ENCODE measurements around the gene SLC25A11.
A peak's percentile ranks its signal among the peaks of the same experiment; 100 is the strongest.

Gene SLC25A11

DNA sequence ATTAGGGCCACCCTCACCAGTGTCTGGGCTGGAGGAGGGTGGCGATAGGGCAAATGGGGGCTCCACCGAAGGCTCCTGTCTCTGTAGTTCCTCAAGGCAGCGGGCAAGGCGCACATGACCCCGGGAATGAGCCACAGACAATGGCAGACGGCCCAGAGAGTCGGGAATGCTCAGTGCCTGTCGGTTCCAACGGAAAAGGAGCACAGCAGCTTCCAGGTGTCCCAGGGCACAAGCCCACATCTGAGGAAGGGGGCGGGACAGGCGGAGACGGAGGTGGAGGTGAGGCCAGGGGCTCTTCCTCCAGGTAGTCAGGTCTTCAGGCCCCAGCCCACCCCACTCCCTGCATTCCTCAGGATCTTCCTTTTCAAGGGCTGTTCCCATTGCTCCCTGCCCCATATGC lies 32.9 kb upstream of the SLC25A11 start:
- Histone ChIP-seq H3K27me3 (ENCODE audit: control insufficient read depth, insufficient read depth, low read length) (peaks cover 24% of the 10 kb centered on the region; the same call in 1 of the 2 replicates), H3K9ac (ENCODE audit: low read length) (no peak overlapping the region), H3K27ac (ENCODE audit: low read depth, low read length) (no peak overlapping the region), H3K9me3 (ENCODE audit: control insufficient read depth, insufficient read depth, low read depth, low read length) (no peaks in the 10 kb centered on the region), H3K36me3 (ENCODE audit: control insufficient read depth, insufficient read depth, low read length) (peaks cover 8% of the 10 kb centered on the region), H3K4me1 (ENCODE audit: control insufficient read depth, insufficient read depth, low read length) (peaks cover 26% of the 10 kb centered on the region), H3K4me3 (ENCODE audit: low read depth, low read length) (no peak overlapping the region)

DNA sequence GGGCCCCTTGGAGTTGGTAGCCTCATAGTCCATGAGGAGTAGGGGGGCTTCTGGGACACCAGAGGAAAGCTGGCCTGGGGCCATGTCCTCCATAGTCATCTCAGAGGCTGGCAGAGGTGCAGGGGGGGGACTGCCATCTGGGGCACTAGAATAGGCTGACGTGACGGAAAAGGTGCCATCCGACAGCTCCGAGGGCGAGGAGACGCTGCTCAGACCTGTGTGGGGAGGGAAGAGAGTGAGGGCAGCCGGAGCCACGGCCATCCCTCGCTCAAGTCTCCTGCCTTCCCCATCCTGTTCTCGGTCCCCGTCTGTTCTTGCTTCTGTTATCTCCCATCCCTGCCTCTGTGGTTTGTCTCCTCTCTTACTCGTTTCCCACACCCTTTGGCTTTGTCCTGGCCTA lies 32.5 kb upstream of the SLC25A11 start:
- no peak overlapping the region for H3K9ac ChIP-seq (ENCODE audit: low read length)

DNA sequence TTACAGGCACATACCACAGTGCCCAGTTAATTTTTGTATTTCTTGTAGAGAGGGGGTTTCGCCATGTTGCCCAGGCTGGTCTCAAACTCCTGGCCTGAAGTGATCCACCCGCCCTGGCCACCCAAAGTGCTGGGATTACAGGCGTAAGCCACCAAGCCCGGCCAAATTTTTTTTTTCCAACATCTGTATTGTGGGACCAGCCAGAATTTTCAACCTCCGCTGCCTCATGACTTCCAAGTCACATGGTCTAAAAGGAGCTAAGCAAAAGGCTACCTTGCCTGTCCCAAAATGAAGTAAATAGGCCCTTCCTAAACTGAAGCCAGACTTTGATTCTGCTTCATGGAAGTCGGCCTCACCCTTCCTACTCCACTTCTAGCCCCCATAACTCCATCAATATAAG lies 32.0 kb upstream of the SLC25A11 start:
- Histone ChIP-seq H3K9me3 (ENCODE audit: control insufficient read depth, insufficient read depth, low read depth, low read length) (no peaks in the 10 kb centered on the region), H3K4me1 (ENCODE audit: control insufficient read depth, insufficient read depth, low read length) (peaks cover 26% of the 10 kb centered on the region), H3K9ac (ENCODE audit: low read length) (no peak overlapping the region), H3K4me3 (ENCODE audit: low read depth, low read length) (no peak overlapping the region), H3K27me3 (ENCODE audit: control insufficient read depth, insufficient read depth, low read length) (peaks cover 18% of the 10 kb centered on the region; the same call in 1 of the 2 replicates), H3K27ac (ENCODE audit: low read depth, low read length) (no peak overlapping the region), H3K36me3 (ENCODE audit: control insufficient read depth, insufficient read depth, low read length) (peaks cover under 1% of the 10 kb centered on the region; the same call in 1 of the 2 replicates)

More for the DNA sequence above, 32.5 kb upstream of the SLC25A11 start:
- no peak overlapping the region for H3K27ac ChIP-seq (ENCODE audit: low read depth, low read length)
- H3K9me3 ChIP-seq (ENCODE audit: control insufficient read depth, insufficient read depth, low read depth, low read length), result no peaks in the 10 kb centered on the region
- peaks cover 23% of the 10 kb centered on the region; the same call in 1 of the 2 replicates for H3K27me3 ChIP-seq (ENCODE audit: control insufficient read depth, insufficient read depth, low read length)
- H3K36me3 ChIP-seq (ENCODE audit: control insufficient read depth, insufficient read depth, low read length), result peaks cover 5% of the 10 kb centered on the region
- no peak overlapping the region for H3K4me3 ChIP-seq (ENCODE audit: low read depth, low read length)
- peaks cover 26% of the 10 kb centered on the region for H3K4me1 ChIP-seq (ENCODE audit: control insufficient read depth, insufficient read depth, low read length)

DNA sequence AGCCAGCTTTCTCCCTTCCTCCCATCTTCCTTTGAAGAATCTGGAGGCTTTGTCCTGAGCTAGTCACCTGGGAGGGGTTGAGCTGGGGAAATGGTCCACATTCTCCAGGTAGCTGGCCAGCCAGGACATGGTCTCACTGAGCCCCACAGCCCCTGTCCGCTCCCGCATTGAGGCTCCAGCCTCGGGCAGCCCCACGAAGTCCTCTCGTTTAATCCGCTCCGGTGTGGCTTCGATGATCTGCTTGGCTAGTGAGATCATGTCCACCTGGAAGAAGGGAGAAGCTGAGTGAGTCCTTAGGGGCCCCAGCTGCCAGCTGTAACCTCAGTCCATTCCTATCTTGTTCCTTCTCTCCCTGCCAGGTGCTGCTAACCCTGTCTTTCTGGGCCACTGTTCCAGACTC lies 30.4 kb upstream of the SLC25A11 start:
- Histone ChIP-seq H3K4me3 (ENCODE audit: low read depth, low read length) (no peak overlapping the region), H3K4me1 (ENCODE audit: control insufficient read depth, insufficient read depth, low read length) (peaks cover 33% of the 10 kb centered on the region), H3K36me3 (ENCODE audit: control insufficient read depth, insufficient read depth, low read length) (peaks cover 7% of the 10 kb centered on the region), H3K27me3 (ENCODE audit: control insufficient read depth, insufficient read depth, low read length) (peaks cover 12% of the 10 kb centered on the region; the same call in 1 of the 2 replicates), H3K9me3 (ENCODE audit: control insufficient read depth, insufficient read depth, low read depth, low read length) (peaks cover 3% of the 10 kb centered on the region; the same call in 1 of the 2 replicates), H3K27ac (ENCODE audit: low read depth, low read length) (no peak overlapping the region), H3K9ac (ENCODE audit: low read length) (peak overlapping the region; percentile 94)

DNA sequence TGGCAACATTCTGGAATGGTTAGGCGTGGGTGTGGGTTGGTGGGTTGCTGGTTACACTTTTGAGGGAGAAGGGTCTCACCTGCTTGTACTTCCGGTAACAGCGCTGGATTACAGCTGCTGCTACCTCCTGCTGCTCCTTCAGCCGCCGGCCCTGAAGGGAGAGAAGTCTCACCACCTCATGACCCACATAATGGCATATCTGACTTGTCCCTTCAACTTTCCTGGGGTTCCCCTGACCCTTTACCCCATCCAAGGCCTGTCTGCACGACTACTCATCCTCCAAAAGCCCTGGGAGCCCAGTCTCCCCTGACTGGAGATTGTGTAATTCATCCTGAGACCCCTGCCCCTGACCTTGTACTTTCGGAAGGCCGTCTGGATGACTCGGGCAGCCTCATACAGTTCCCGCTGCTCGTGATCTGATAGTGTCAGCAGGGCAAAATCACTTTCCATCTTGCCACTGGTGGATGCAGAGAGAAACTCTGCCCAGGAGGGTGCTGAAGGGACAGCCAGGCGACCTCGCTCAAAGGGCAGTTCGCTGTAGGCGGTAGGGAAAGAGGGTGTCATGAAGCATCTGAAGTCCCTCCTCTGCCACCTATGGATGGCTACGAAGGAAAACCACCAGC lies 29.8 kb upstream of the SLC25A11 start:
- Histone ChIP-seq H3K27ac (ENCODE audit: low read depth, low read length) (no peak overlapping the region; the same call in 1 of the 2 replicates), H3K9ac (ENCODE audit: low read length) (peak overlapping the region; percentile 94)

DNA sequence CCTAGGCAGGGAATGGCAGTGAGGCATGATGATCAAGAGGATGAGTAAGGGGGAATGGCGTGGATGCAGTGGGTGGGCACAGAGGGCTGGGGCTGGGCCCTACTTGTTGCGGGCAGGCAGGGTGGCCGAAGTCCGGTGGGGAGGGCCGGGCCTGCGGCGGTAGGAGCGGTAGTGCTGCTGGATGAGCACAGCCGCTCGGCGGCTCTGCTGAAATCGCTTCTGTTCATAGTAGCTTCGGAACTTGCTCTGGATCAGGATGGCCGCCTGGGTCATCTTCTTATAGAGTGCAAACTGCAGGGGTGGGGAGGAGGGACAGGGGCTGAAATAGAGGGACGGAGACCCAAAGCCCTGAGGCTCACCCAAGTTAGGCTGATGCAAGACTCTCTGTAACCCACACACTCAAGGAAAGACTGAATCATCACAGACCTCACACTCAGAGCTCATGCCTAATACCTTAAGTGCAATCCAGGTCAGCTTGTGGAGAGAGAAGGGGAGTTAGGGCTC lies 29.3 kb upstream of the SLC25A11 start:
- H3K27me3 ChIP-seq (ENCODE audit: control insufficient read depth, insufficient read depth, low read length), result peaks cover 1% of the 10 kb centered on the region; the same call in 1 of the 2 replicates
- peaks cover 5% of the 10 kb centered on the region; the same call in 1 of the 2 replicates for H3K9me3 ChIP-seq (ENCODE audit: control insufficient read depth, insufficient read depth, low read depth, low read length)
- H3K4me3 ChIP-seq (ENCODE audit: low read depth, low read length), result peak overlapping the region; percentile 89
- peaks cover 9% of the 10 kb centered on the region for H3K36me3 ChIP-seq (ENCODE audit: control insufficient read depth, insufficient read depth, low read length)
- peak overlapping the region; percentile 94 for H3K9ac ChIP-seq (ENCODE audit: low read length)
- H3K4me1 ChIP-seq (ENCODE audit: control insufficient read depth, insufficient read depth, low read length), result peaks cover 33% of the 10 kb centered on the region
- H3K27ac ChIP-seq (ENCODE audit: low read depth, low read length), result peak overlapping the region; percentile 92; the same call in 1 of the 2 replicates

More for the DNA sequence above, 29.8 kb upstream of the SLC25A11 start:
- peak overlapping the region; percentile 89 for H3K4me3 ChIP-seq (ENCODE audit: low read depth, low read length)
- H3K4me1 ChIP-seq (ENCODE audit: control insufficient read depth, insufficient read depth, low read length), result peaks cover 33% of the 10 kb centered on the region
- H3K36me3 ChIP-seq (ENCODE audit: control insufficient read depth, insufficient read depth, low read length), result peaks cover 9% of the 10 kb centered on the region
- peaks cover 6% of the 10 kb centered on the region; the same call in 1 of the 2 replicates for H3K27me3 ChIP-seq (ENCODE audit: control insufficient read depth, insufficient read depth, low read length)
- peaks cover 5% of the 10 kb centered on the region; the same call in 1 of the 2 replicates for H3K9me3 ChIP-seq (ENCODE audit: control insufficient read depth, insufficient read depth, low read depth, low read length)

DNA sequence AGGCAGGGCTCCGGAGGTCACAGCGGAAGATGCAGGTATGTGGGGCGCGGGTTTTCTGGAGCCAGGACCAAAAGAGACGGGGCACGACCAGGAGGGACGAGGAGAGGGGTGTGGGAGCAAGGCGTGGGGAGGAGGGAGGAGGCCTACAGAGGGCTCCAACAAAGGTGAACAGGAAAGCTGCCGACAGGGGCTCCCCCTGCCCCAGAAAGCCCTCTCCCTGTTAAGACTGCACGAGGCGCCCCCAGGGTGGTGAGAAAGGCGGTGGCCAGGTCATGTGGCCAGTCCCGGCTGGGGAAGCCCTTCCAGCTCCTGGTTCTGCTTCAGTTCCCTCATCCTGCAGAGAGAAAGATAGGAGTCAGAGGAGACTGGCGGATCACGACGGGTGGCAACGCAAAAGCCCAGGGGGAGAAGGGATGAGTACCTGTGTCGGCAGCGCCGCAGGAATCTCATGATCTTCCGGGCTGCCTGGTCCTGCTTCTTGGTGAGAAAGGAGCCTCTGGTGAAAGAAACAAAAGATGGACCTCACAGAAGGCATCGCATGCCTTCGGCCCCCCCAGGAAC lies 28.7 kb upstream of the SLC25A11 start:
- peak overlapping the region; percentile 94 for H3K9ac ChIP-seq (ENCODE audit: low read length)
- H3K4me1 ChIP-seq (ENCODE audit: control insufficient read depth, insufficient read depth, low read length), result peaks cover 33% of the 10 kb centered on the region
- H3K4me3 ChIP-seq (ENCODE audit: low read depth, low read length), result peak overlapping the region; percentile 89
- H3K27me3 ChIP-seq (ENCODE audit: control insufficient read depth, insufficient read depth, low read length), result no peaks in the 10 kb centered on the region
- peaks cover 9% of the 10 kb centered on the region for H3K36me3 ChIP-seq (ENCODE audit: control insufficient read depth, insufficient read depth, low read length)
- H3K27ac ChIP-seq (ENCODE audit: low read depth, low read length), result peak overlapping the region; percentile 92; the same call in 1 of the 2 replicates
- H3K9me3 ChIP-seq (ENCODE audit: control insufficient read depth, insufficient read depth, low read depth, low read length), result peaks cover 5% of the 10 kb centered on the region; the same call in 1 of the 2 replicates

DNA sequence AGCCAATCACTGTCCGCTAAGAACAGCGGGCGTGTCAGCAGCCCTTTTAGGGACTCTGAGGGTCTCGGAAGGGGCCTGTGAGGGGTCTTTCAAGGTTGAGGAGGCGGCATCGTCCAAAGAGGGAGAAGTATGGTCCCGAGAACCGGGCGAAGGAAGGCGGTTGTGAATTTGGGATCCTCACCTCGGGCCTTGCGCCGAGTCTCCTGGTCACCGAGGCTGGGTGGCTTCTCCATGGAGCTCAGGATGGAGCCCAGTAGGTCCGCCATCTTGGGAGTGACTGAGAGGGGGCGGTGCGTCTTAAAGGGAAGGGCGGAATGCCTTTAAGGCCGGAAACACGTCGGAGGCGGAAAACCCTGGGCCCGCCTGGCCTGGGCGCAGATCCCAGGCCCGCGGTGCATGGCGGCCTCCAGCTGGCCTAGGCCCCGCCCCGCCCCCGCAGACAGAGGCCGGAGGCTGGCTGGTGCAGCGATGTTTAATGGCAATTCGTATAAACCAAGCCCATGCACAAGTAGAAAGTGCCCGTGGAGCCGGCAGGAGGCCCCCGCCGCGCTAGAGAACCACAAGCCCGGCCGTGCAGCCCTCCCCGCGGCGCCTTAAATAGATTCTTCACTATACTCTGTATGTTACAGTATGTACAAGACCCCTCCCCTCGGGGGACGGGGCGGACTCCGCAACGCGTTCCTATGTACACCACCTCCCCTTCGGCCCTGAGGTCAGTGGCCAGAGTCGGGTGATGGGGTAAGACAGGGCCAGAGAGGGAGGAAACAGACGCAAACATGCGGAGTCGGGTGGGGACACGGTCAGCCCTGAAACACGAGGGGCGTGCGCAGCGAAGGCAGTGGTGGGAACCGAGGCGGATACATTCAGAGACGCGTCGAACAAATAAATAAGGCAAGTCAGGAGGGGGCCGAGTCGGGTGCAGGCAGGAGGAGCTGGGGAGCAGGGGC lies 28.0 kb upstream of the SLC25A11 start, which contains the start of gene SPAG7:
TSS of gene SPAG7 (minus strand) at position 279 of the 947 bp plus-strand sequence. CDS start at position 266, 13 bp downstream.
- H3K4me3 ChIP-seq (ENCODE audit: low read depth, low read length), result peak within 1 kb of the TSS; percentile 89
- H3K9ac ChIP-seq (ENCODE audit: low read length), result peak within 1 kb of the TSS; percentile 94
- peaks cover 5% of the 10 kb centered on the region; the same call in 1 of the 2 replicates for H3K9me3 ChIP-seq (ENCODE audit: control insufficient read depth, insufficient read depth, low read depth, low read length)
- peaks cover 31% of the 10 kb centered on the region for H3K4me1 ChIP-seq (ENCODE audit: control insufficient read depth, insufficient read depth, low read length)
- peaks cover 9% of the 10 kb centered on the region for H3K36me3 ChIP-seq (ENCODE audit: control insufficient read depth, insufficient read depth, low read length)
- no peaks in the 10 kb centered on the region for H3K27me3 ChIP-seq (ENCODE audit: control insufficient read depth, insufficient read depth, low read length)
- peak within 1 kb of the TSS; percentile 92 for H3K27ac ChIP-seq (ENCODE audit: low read depth, low read length)

DNA sequence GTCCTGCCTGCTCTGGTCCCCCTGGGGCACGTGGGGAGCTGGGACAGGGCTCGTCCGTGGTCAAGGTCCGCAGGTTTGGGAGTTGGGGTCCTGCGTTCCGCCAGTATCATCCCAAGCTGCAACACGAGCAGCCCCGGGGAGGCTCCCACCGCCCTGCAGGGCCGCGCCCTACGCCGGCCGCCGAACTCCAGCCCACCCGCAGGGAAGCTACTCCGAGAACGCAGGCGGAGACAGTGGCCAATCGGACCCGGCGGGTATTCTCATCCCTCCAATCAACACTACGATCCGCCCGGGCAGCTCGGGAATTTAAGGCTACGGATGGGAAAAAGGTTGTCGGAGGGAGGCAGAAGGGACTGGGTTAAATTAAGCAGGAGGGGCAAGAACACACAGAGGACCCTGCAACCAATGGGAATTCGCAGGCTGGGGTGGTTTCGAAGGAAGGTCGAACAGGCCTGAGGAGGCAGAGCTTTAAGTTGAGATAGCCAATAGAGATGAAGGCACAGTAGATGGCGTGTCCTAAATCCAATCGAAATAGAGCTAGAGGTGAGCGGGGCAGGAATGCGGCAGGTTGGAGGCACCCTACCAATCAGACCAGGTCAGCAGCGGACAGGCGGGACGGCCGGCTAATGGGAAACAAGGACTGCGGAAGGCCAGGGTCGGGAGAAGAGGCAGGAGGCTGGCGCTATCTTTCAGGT lies 27.1 kb upstream of the SLC25A11 start:
- Histone ChIP-seq H3K27me3 (ENCODE audit: control insufficient read depth, insufficient read depth, low read length) (no peaks in the 10 kb centered on the region), H3K9ac (ENCODE audit: low read length) (peak overlapping the region; percentile 94), H3K36me3 (ENCODE audit: control insufficient read depth, insufficient read depth, low read length) (peaks cover 9% of the 10 kb centered on the region), H3K4me3 (ENCODE audit: low read depth, low read length) (peak overlapping the region; percentile 89), H3K4me1 (ENCODE audit: control insufficient read depth, insufficient read depth, low read length) (peaks cover 27% of the 10 kb centered on the region), H3K9me3 (ENCODE audit: control insufficient read depth, insufficient read depth, low read depth, low read length) (peaks cover 5% of the 10 kb centered on the region; the same call in 1 of the 2 replicates), H3K27ac (ENCODE audit: low read depth, low read length) (peak overlapping the region; percentile 92)
